AG08396 (cell line): ENCODE measurements around the gene TSTD2.
"Not testable (repeated sequence)": the region's sequence is repeated elsewhere in the genome, so short reads cannot be mapped to it uniquely, and the experiment has no call there.

Source experiments
- DNase-seq: peaks from one replicate; pipeline ENCODE4 v3.0.0; 2012; ENCODE audit warnings: low spot score, mixed read lengths

The TSTD2 gene

GRCh38 chr9:97630591-97630990 lies 2.6 kb downstream of the TSTD2 start:
- DNase-seq, result no peak

- no peak for DNase-seq
These were observed 4.0 kb downstream of the TSTD2 start for GRCh38 chr9:97629156-97629555.

GRCh38 chr9:97628668-97629067 lies 4.5 kb downstream of the TSTD2 start:
- no peak for DNase-seq

DNA sequence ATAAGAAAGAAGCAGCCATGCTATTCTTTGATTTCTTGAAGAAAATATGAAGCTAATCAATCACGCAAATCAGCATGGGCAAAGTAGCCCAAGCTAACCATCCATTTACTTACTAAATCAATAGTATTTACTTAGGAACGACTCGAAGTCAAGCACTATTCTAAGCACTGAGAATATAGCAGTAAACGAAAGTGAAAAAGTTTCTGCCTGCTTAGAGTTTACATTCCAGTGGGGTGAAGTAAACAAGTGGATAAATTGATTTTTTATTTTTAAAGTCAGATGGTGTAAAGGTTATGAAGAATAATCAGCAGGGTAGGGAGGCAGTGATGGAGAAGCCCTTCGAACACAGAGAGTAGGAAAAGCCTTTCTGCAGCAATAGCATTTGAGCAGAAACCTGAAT lies 5.5 kb downstream of the TSTD2 start:
- peak; percentile 35 for DNase-seq

- no peak for DNase-seq
These were observed 7.5 kb downstream of the TSTD2 start for GRCh38 chr9:97625620-97626019.

DNA sequence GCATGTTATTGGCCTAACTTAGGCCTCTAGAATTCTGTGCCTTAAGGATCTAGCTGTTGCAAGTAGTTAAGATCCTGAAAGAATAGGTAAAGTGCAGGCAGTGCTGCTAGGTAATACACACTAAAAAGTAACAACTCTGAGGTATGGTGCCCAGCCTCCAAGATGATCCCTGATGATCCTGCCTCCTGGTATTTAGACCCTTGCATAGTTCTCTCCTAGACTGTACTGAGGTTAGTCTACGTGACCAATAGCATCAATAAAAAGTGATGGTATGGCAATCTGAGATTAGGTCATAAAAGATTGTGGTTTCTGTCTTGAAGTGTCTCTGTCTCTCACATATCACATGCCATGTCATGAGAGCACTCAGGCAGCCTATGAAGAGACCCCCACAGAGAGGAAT lies 9.2 kb downstream of the TSTD2 start:
- no peak for DNase-seq

GRCh38 chr9:97622483-97622882 lies 10.7 kb downstream of the TSTD2 start:
- not testable (repeated sequence) for DNase-seq

DNA sequence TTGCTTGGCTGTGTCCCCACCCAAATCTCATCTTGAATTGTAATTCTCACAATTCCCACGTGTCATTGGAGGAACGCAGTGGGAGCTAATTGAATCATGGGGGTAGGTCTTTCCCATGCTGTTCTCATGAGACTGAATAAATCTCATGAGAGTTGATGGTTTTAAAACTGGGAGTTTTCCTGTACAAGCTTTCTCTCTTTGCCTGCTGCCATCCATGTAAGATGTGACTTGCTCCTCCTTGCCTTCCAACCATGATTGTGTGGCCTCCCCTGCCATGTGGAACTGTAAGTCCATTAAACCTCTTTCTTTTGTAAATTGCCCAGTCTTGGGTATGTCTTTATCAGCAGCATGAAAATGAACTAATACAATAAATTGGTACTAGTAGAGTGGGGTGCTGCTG lies 13.1 kb downstream of the TSTD2 start:
- DNase-seq, result not testable (repeated sequence)

DNA sequence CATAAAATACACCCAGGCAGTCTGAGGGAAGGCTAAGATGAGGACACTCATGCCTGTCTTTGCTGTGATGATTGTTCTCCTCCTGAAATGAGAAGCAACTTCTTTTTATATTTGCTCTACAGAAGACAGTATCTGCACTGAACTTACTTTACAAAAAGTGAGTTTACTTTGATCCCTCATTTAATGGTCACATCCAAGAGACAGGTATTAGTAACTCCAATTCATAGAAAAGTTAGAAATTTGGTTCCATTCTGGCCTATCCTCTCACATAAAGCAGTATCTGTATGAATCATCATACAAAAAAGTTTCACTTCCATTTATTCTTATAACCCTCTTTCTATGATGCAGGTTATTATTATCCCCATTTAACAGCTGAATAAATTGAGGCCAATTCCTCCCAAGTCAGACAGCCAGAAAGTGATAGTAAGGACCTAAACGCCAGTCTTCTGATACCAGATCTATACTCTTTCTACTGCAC lies 15.2 kb downstream of the TSTD2 start:
- no peak for DNase-seq

DNA sequence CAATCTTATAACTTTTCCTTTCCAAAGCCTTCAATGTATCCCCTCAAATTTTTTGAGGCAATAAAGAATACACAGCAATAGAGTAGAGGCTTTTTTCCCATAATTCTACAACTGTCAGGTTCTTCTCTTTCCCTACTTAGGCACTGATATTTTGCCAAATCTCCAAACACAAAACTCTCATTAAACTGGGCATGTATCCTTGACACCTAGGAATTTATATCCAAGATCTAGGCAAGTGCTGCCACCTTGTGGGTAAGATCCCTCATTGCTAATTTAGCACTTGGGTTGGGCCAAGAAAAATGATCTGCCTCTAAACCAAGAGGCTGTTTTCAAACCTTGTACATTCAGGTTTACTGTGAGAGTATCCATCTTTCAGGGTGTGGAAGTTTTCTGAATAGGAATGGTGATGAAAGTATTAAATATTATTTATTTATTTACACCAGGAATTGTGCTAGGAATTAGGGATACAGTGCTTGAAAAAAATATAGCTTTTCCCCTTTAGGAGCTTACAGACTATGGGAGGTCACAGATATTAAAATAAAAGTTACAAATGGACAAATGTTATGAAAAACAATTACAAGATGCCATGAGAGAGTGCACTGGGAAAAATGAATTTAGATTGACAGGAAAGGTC lies 17.6 kb downstream of the TSTD2 start:
- peak; percentile 54 for DNase-seq

DNA sequence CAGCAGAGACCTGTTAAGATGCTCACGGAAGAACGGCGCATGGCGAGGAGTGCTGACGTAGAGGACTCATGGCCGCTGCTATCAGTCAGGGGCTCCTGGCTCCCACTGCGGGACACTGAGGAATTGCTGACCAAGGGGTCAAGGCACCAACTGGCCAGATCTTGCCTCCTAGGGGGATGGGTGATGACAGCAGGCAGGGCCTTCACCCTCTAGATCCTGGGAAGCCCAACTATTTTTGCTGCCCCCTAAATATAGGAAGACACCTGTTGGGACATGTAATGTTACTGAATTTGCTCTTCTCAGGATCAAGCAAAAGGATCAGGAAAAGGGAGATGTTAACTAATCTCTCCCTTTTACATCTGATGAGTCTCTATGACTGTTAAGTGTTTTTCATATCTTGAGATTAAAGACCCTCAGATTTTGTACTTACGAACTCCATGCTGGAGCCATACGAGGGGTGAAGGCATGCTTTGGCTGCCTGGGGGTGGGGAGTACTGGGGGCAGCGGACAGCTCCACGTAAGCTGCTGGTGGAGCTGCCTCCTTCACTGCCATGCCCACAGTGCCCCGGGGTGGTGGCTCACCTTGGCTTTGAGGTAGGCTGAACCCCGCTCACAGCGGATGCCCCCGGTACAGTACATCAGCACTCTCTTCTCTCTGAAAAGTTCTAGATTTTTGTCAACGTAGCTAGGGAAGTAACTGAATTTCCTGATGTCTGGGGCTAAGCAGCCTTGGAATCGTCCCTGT lies 28.1 kb downstream of the TSTD2 start:
- no peak for DNase-seq

DNA sequence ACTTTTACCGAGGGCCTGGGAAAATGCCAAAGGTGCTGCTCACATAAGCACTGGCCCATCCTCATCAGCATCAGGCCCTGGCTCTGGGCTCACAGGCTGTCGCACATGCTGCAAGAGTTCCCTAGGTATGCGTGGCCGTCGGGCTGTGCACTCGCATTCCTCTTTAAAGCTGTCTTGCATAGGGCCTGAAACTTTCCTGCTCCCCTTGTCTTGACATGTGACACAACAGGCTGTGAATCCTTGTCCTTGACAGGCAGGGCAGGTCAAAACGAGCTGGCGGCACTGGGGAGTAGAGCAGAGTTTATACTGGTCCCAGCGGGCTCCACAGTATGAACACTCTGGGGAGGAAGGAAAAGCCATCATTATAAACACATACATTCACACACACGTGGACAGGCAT lies 30.7 kb downstream of the TSTD2 start:
- DNase-seq, result no peak

DNA sequence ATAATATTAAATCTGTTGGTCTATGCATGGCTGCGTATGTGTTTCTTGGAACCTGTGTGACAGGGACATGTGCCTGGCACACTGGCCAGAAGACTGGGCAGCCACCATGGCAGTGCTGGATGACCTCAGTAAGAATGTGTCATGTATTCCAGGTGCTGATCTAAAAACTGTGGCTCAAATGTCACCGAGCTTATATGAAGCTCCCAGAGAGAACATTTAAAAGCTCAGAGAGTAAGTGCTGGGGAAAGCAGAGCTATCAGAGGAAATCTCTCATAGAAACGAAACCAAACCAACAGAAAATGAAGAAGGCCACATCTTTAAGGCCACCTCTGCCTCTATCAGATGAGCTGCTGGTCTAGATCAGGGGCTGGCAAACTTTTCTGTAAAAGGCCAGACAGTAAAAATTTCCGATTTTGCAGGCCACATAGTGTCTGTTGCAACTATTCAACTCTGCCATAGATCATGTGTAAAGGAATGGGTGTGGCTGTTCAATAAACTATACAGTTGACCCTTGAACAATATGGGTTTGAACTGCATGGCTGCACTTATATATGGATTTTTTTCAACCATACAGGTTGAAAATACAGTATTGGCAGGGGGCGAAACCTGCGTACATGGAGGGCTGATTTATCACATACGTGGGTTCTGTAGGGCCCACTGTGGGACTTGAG lies 31.8 kb downstream of the TSTD2 start:
- DNase-seq, result no peak

DNA sequence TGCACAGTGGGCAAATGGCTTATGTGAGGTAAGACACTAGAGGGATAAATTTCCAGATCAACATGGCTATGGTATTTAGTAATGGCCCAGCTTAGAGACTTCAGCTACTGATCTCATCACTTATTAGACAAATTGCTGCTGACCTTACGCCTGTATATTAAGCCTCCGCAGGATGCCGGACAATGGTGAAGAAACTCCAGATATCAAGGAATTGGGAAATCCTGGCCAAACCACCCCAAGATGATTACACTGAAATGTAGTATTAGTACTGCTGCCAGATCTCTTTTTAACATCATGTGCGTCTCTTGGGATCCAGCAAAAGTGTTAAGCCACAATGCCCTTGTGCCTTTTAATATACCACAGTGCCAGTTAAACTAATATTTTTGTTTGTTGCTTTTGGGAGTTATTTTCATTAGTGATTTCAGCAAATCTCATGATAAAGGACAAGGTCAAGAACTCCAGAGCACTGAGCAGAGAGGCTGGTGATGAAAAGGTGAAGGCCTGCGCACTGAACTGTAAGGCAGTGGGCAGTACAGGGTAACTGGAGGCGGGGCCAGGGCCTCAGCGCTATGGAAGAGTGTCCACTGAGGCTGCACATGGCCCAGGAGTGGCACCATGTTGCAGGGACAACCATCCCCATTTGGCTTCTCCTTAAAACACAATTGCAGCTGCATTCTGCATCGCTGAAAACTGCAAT lies 32.5 kb downstream of the TSTD2 start:
- no peak for DNase-seq

DNA sequence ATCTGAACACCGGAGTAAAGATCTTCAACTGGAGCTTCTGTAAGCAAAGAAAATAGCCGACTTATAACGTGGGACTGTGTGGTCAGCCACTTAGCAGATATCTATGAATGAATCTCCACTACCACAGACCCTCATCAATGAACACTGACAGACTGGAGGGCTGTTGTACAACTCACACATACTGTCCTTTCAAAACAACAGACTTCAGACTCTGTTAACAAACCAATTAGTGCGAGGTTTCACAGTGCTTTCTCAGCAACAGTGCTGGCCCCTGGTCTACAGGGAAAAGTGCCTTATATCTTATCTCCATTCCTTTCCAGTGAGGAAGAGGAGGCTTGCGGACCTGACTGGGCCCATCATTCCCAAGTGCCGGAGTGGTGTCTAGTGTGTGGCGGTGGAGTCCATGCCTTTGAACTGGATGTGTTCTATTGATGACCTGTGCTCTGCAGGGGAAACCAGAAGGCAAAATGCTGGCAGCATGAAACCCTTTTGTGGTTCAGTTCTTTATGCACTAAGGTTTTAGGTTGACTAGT lies 33.8 kb downstream of the TSTD2 start:
- DNase-seq, result no peak

DNA sequence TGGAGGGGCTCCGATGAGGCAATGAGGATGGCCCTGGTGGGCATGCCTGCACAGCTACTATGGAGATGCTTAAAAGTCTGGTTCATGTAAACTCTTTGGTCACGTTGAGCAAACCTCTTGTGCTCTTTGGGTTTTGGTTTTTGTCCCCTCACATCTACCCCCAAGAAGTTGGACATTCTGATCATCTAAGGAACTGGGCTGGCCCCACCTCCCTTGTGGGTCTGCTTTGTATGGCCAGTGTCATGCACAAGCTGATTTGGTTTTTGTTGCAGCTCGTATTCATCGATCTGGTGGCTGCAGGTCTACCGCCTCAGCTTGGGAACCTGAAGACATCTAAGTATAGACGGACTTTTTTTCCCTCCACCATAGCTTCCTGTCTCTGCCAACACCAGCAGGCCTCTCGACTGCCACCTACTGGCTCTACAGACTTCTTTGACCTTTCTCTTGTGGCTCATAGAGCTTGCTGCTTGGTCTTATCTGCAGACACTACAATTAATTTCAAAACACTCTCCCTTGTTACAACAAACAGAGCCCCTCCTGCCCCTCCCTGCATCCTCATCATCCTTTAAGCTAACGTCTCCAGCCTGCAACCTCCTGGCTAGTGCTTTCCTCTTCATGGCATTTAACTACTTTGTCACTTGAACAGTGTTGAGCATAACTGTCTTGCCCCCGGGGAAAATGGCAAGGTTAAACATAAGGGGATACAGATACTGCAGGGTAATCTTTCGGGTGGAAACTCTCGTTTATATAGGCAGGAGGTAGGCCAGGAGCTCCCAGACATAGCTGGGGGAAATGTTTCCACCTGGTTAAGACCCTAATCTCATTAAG lies 34.5 kb downstream of the TSTD2 start:
- DNase-seq, result peak; percentile 74

GRCh38 chr9:97596906-97597305 lies 36.3 kb downstream of the TSTD2 start:
- DNase-seq, result no peak

DNA sequence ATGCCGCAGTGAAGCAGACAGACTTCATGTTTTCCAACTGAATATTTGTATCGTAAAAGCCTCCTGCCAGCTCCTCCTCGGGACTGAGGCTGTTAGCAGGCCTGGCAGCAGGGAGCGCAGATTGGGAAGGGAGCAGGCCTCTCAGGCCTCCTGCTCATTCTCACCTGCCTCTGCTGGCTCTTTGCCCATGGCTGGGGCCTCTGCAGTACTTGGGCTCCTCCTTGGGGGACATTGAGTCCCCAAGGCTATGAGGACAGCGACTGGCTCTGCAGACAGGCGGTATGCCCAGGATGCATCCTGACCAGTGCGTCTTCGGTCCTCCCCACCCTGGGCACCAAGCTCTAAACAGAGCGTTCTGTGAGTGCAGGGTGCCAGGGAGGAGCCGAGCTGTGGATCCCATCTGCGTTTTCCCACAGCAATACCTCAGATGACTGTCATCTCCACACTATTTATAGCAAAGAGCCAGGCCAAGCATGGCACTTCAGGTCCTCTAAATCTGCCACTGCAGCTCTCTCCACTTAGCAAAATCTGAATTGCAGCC lies 38.7 kb downstream of the TSTD2 start:
- DNase-seq, result no peak

DNA sequence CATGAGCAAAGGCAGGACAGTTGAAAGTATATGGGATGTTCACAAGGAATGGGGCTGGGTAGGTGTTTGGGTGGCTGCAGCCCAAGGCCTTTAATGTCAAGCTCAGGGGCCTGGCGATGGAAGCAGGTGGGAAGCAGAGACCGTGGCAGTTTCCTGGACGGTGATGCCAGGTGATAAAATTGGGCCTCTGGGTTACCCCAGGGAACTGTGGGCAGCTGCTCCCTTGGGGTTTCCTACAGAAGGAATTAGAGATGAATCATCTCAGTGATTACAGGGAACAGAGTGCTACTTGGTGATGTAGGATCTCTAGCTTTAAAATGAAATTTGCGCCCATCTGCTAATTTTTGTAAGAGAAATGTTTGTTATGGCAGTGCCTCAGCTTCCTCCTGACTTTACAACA lies 39.2 kb downstream of the TSTD2 start:
- DNase-seq, result peak; percentile 43

GRCh38 chr9:97592126-97592525 lies 41.0 kb downstream of the TSTD2 start:
- no peak for DNase-seq

GRCh38 chr9:97591535-97591934 lies 41.6 kb downstream of the TSTD2 start:
- DNase-seq, result no peak
